ENCODE data around the gene CISTR. TPM values are rescaled to one million over a fixed set of nuclear protein-coding genes. Genes with fewer than 3 reads are reported as not detected.

Gene CISTR
- total RNA-seq, 4 donors from 2014 or later: not detected

DNA sequence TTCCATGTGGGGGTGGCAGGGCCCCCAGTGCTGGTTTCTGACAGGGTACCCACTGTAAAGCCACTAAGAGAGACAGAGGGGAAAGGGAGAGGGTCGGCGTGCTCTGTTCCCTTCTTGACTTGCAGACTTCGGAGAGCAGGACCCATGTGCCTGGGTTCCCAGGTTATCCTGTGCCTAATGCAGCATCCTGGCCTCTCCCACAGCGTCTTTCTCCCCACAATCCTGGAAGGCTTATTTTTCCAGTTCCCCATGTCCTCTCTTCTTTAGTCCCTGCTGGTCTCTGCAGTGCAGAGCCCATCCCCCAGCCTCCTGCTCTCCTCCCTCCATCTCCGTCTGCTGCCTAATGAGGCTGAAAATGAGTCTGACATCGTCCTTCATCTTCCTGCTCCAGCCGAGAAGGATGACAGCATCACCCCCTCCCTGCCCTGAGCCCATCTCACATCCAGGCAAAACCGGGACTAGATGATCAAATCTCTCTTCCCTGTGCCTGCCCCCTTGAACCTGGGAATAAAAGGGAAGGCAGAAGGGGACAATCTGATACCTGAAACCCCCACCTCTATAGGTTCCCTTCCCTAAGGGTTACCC lies 39.6 kb downstream of the CISTR start:
- H3K9me3 ChIP-seq: no peaks in the 10 kb centered on the region
- no peak overlapping the region for H3K27ac ChIP-seq
- H3K36me3 ChIP-seq: peaks cover 0 to 35% (median 12%) of the 10 kb centered on the region in 4 donors
- H3K4me3 ChIP-seq: no peak overlapping the region
- in situ Hi-C loops (cut with MboI; ENCODE audit: low pct_ligation_motif_present in 1 of 4, low pct_unique_long_range_greater_than_20kb in 1 of 4, low sequenced_read_pairs in 3 of 4): loop anchor here in 1 of 4 donors (25.0 kb wide), 1 partner anchor 475 kb away; the partner anchor contains the start of gene SMUG1
- DNase-seq: no peak
- peaks cover 9% of the 10 kb centered on the region for H3K27me3 ChIP-seq
- TF ChIP-seq EP300 (IDR thresholded peaks at IDR 0.05; ENCODE audit: low read depth) (no peak), POLR2A (IDR thresholded peaks at IDR 0.05) (no peak), CTCF (IDR thresholded peaks at IDR 0.05) (no peak), POLR2AphosphoS5 (IDR thresholded peaks at IDR 0.05) (no peak)
- H3K4me1 ChIP-seq: no peaks in the 10 kb centered on the region
- intact Hi-C loops (cut with DNase I; ENCODE audit: low total_unique reads): no loop called here
- 80 to 83% methylated on average over 2 to 8 of the region's 8 CpGs for WGBS, 2 donors (ENCODE audit: low coverage in 1 of 2)

GRCh38 chr12:53710091-53710490 lies 41.7 kb downstream of the CISTR start:
- no peak overlapping the region for H3K27ac ChIP-seq
- DNase-seq: no peak
- H3K4me1 ChIP-seq: no peaks in the 10 kb centered on the region
- TF ChIP-seq POLR2AphosphoS5 (IDR thresholded peaks at IDR 0.05) (no peak), POLR2A (IDR thresholded peaks at IDR 0.05) (no peak), EP300 (IDR thresholded peaks at IDR 0.05; ENCODE audit: low read depth) (no peak), CTCF (IDR thresholded peaks at IDR 0.05) (no peak)
- intact Hi-C loops (cut with DNase I; ENCODE audit: low total_unique reads): no loop called here
- H3K4me3 ChIP-seq: no peak overlapping the region
- H3K9me3 ChIP-seq: no peaks in the 10 kb centered on the region
- H3K27me3 ChIP-seq: peaks cover 29% of the 10 kb centered on the region
- in situ Hi-C loops (cut with MboI; ENCODE audit: low pct_ligation_motif_present in 1 of 4, low pct_unique_long_range_greater_than_20kb in 1 of 4, low sequenced_read_pairs in 3 of 4): loop anchor here in 1 of 4 donors (25.0 kb wide), 1 partner anchor 477 kb away; the partner anchor contains the start of gene SMUG1
- peaks cover 0 to 18% (median 6%) of the 10 kb centered on the region in 4 donors for H3K36me3 ChIP-seq
- 56 to 59% methylated on average over 3 to 6 of the region's 6 CpGs for WGBS, 2 donors (ENCODE audit: low coverage in 1 of 2)

DNA sequence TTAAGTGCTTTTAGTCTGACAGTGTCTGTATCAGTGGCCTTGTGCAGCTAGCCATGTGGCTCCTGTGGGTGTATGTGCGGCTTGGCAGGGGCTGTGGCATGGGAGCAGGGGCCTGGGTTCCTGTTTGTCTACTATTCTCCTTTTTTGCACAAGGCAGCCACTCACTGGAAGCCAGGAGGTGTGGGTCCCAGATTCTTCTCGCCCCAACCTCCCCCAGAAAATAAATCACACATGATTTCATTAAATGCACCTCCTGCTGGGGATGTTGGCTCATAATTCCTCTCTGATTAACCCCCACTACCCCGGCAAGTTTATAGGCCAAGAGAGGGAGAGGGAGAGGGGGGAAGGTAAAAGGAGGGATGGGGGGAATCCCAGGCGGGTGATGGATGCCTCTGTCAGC lies 42.1 kb downstream of the CISTR start:
- Histone ChIP-seq H3K9me3 (no peaks in the 10 kb centered on the region), H3K4me3 (no peak overlapping the region), H3K27ac (no peak overlapping the region), H3K4me1 (no peaks in the 10 kb centered on the region), H3K27me3 (peaks cover 33% of the 10 kb centered on the region), H3K36me3 (peaks cover 0 to 14% (median 4%) of the 10 kb centered on the region in 4 donors)
- no peak for DNase-seq
- TF ChIP-seq CTCF (IDR thresholded peaks at IDR 0.05): no peak
- no peak for TF ChIP-seq EP300 (IDR thresholded peaks at IDR 0.05; ENCODE audit: low read depth)
- no peak for TF ChIP-seq POLR2A (IDR thresholded peaks at IDR 0.05)
- TF ChIP-seq POLR2AphosphoS5 (IDR thresholded peaks at IDR 0.05): no peak
- intact Hi-C loops (cut with DNase I; ENCODE audit: low total_unique reads): no loop called here
- in situ Hi-C loops (cut with MboI; ENCODE audit: low pct_ligation_motif_present in 1 of 4, low pct_unique_long_range_greater_than_20kb in 1 of 4, low sequenced_read_pairs in 3 of 4): loop anchor here in 1 of 4 donors (25.0 kb wide), 1 partner anchor 478 kb away; the partner anchor contains the start of gene SMUG1
- WGBS, 2 donors (ENCODE audit: low coverage in 1 of 2): 49 to 51% methylated on average over 2 to 4 of the region's 4 CpGs

GRCh38 chr12:53706080-53706479 lies 45.7 kb downstream of the CISTR start:
- no peaks in the 10 kb centered on the region for H3K4me1 ChIP-seq
- intact Hi-C loops (cut with DNase I; ENCODE audit: low total_unique reads): no loop called here
- H3K9me3 ChIP-seq: no peaks in the 10 kb centered on the region
- in situ Hi-C loops (cut with MboI; ENCODE audit: low pct_ligation_motif_present in 1 of 4, low pct_unique_long_range_greater_than_20kb in 1 of 4, low sequenced_read_pairs in 3 of 4): loop anchor here in 1 of 4 donors (25.0 kb wide), 1 partner anchor 481 kb away; the partner anchor contains the start of gene SMUG1
- no peak overlapping the region for H3K27ac ChIP-seq
- H3K27me3 ChIP-seq: peaks cover 67% of the 10 kb centered on the region
- no peak overlapping the region for H3K4me3 ChIP-seq
- 25 to 44% methylated on average over 1 of the region's 1 CpG for WGBS, 2 donors (ENCODE audit: low coverage in 1 of 2)
- H3K36me3 ChIP-seq: no peaks in the 10 kb centered on the region
- TF ChIP-seq POLR2AphosphoS5 (IDR thresholded peaks at IDR 0.05) (no peak), CTCF (IDR thresholded peaks at IDR 0.05) (no peak), EP300 (IDR thresholded peaks at IDR 0.05; ENCODE audit: low read depth) (no peak), POLR2A (IDR thresholded peaks at IDR 0.05) (no peak)
- DNase-seq: no peak
